KMS-11 (cell line): ENCODE results near the gene SMIM38.

Experiments
- H2AFZ ChIP-seq: fragments of 200-600 bp; sonication (generic); 2 replicates; pipeline ENCODE4 v1.6.1; 2016; ENCODE audit warnings: antibody characterized with exemption, mixed run types, low read depth
- H3K27ac ChIP-seq: fragments of 200-600 bp; sonication (generic); 2 replicates; pipeline ENCODE4 v1.6.1; 2016; ENCODE audit warnings: mild to moderate bottlenecking, mixed run types
- H3K27me3 ChIP-seq: fragments of 200-600 bp; sonication (generic); 2 replicates; pipeline ENCODE4 v1.6.1; 2017; ENCODE audit warnings: mild to moderate bottlenecking, low read depth, mixed run types, moderate library complexity; ENCODE audit not compliant: insufficient read depth
- H3K36me3 ChIP-seq: fragments of 200-600 bp; sonication (generic); 2 replicates; pipeline ENCODE4 v1.6.1; 2017; ENCODE audit warnings: mild to moderate bottlenecking, mixed run types; ENCODE audit not compliant: insufficient read depth
- H3K4me1 ChIP-seq: fragments of 200-600 bp; sonication (generic); 2 replicates; pipeline ENCODE4 v1.6.1; 2016; ENCODE audit warnings: mild to moderate bottlenecking, low read depth, mixed run types; ENCODE audit not compliant: poor library complexity, severe bottlenecking
- H3K4me2 ChIP-seq: fragments of 200-600 bp; sonication (generic); 2 replicates; pipeline ENCODE4 v1.7.0; 2016; ENCODE audit warnings: mild to moderate bottlenecking, mixed run types
- H3K4me3 ChIP-seq: fragments of 200-600 bp; sonication (generic); IDR thresholded peaks from 2 replicates; pipeline ENCODE4 v1.6.1; 2017; ENCODE audit warnings: low read depth, low read length, mixed read lengths; ENCODE audit not compliant: insufficient read depth
- H3K79me2 ChIP-seq: fragments of 200-600 bp; sonication (generic); 2 replicates; pipeline ENCODE4 v1.6.1; 2016; ENCODE audit warnings: low read depth, mixed run types; ENCODE audit not compliant: insufficient read depth
- H3K9ac ChIP-seq: fragments of 200-600 bp; sonication (generic); 2 replicates; pipeline ENCODE4 v1.6.1; 2016; ENCODE audit warnings: mild to moderate bottlenecking, mixed run types
- H4K20me1 ChIP-seq: fragments of 200-600 bp; sonication (generic); 2 replicates; pipeline ENCODE4 v1.6.1; 2016; ENCODE audit warnings: mild to moderate bottlenecking, mixed run types; ENCODE audit not compliant: insufficient read depth
- CTCF ChIP-seq: fragments of 200-600 bp; sonication (generic); conservative IDR thresholded peaks from 2 replicates; pipeline ENCODE4 v1.6.1; 2017; ENCODE audit warnings: low read depth, mild to moderate bottlenecking, antibody characterized with exemption, low read length, moderate library complexity, mixed read lengths

Gene SMIM38

GRCh38 chr11:69203381-69203780 lies 47.6 kb downstream of the SMIM38 start:
- no peak overlapping the region for H3K9ac ChIP-seq
- H3K36me3 ChIP-seq, result no peaks in the 10 kb centered on the region
- no peaks in the 10 kb centered on the region for H3K4me1 ChIP-seq
- H3K79me2 ChIP-seq, result no peaks in the 10 kb centered on the region
- peaks cover 40% of the 10 kb centered on the region; the same call in 1 of the 2 replicates for H3K27me3 ChIP-seq
- H4K20me1 ChIP-seq, result no peaks in the 10 kb centered on the region
- H2AFZ ChIP-seq, result no peak overlapping the region
- H3K27ac ChIP-seq, result no peak overlapping the region
- H3K4me2 ChIP-seq, result no peak overlapping the region
- H3K4me3 ChIP-seq, result no peak overlapping the region
- no peak for TF ChIP-seq CTCF

- Histone ChIP-seq H3K36me3 (no peaks in the 10 kb centered on the region), H3K4me3 (no peak overlapping the region), H3K27ac (no peak overlapping the region), H4K20me1 (no peaks in the 10 kb centered on the region), H3K4me1 (no peaks in the 10 kb centered on the region), H3K79me2 (no peaks in the 10 kb centered on the region), H3K27me3 (peaks cover 40% of the 10 kb centered on the region; the same call in 1 of the 2 replicates), H3K4me2 (no peak overlapping the region), H3K9ac (no peak overlapping the region), H2AFZ (no peak overlapping the region)
- TF ChIP-seq CTCF, result no peak
Observed at GRCh38 chr11:69203901-69204245, 48.1 kb downstream of the SMIM38 start.

DNA sequence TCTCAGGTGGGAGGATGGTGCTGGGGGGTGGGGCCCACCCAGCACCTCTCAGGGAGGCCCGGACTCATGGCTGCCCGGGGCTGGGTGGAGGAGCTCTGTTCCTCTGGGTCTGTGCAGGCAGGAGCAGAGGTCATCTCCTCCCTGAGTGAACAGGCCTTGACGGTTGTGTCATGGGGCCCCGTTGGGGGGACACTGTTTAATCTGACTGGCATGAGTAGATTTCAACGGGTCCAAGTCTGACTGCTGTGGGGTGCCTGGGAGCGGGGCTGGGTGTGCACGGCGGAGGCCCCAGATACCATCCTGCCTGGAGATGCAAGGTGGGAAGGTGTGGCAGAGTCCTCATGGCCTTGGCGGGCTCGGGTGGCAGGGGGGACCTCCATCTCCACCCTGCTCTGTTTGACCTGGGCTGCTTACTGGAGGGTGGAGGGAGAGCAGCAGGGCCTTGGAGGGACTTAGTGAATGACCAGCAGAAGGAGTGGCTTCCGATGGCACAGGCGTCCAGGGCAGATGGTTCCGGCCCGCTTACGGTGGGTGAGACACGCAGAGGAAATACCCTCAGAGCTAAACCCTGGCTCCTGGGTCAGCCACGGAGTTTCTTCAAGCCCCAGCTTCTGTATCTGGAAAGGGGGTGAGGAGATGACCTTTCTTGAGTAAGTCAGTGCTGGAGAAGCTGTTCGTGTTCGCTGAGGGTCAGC lies 48.7 kb downstream of the SMIM38 start:
- H3K27me3 ChIP-seq, result peaks cover 40% of the 10 kb centered on the region; the same call in 1 of the 2 replicates
- H4K20me1 ChIP-seq, result no peaks in the 10 kb centered on the region
- no peak overlapping the region for H3K4me3 ChIP-seq
- no peaks in the 10 kb centered on the region for H3K79me2 ChIP-seq
- no peak overlapping the region for H2AFZ ChIP-seq
- no peaks in the 10 kb centered on the region for H3K4me1 ChIP-seq
- TF ChIP-seq CTCF, result no peak
- no peaks in the 10 kb centered on the region for H3K36me3 ChIP-seq
- H3K4me2 ChIP-seq, result no peak overlapping the region
- no peak overlapping the region for H3K27ac ChIP-seq
- no peak overlapping the region for H3K9ac ChIP-seq

DNA sequence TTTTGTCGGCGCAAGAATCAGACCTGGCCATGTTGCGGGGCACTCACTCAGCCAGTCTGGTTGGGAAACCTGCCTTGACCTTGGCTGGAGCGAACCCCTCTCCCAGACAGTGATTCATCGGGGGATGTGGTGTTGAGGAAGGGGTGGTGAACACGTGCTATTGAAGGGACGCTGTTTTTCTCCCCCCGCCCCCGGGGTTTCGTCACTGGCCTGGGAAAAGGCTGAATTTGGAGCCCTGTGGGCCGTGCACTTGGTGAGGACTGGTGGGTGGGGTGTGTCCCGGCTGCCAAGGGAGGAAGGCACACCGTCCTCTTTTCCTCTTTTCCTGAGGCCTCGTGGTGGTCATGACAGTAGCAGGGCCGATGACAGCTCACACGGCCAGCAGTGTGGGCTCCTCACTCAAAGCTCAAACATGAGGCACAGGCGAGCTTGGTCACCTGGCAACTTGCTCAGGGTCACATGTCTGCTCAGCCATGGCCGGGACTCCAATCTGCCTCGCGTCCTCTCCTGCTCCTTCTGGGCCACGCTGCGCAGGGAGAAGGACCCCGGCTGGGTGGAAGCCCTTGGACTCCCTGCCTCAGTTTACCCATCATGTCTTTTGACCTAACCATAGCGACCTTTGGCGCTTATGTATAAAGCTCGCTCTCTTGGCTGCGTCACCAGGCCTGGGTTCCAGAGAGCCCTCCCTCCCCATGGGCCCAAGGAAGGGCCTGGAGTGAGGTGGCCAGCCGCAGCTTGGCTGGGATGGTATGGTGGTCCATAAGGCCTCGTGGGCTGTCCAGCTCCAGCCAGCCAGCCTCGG lies 49.4 kb downstream of the SMIM38 start:
- no peak for TF ChIP-seq CTCF

More for the DNA sequence above, 49.4 kb downstream of the SMIM38 start:
- Histone ChIP-seq H3K27ac (no peak overlapping the region), H3K9ac (no peak overlapping the region), H4K20me1 (no peaks in the 10 kb centered on the region), H3K4me2 (no peak overlapping the region), H3K4me3 (no peak overlapping the region), H3K36me3 (no peaks in the 10 kb centered on the region), H3K4me1 (no peaks in the 10 kb centered on the region), H3K27me3 (peaks cover 40% of the 10 kb centered on the region; the same call in 1 of the 2 replicates), H3K79me2 (no peaks in the 10 kb centered on the region), H2AFZ (no peak overlapping the region)
